ENCODE measurements around the gene WDR33. TPM values are rescaled to one million over a fixed set of nuclear protein-coding genes. Genes with fewer than 3 reads are reported as not detected.

WDR33 gene
- total RNA-seq, 2 donors from 2014 or later: 25.4 to 41.9 TPM

DNA sequence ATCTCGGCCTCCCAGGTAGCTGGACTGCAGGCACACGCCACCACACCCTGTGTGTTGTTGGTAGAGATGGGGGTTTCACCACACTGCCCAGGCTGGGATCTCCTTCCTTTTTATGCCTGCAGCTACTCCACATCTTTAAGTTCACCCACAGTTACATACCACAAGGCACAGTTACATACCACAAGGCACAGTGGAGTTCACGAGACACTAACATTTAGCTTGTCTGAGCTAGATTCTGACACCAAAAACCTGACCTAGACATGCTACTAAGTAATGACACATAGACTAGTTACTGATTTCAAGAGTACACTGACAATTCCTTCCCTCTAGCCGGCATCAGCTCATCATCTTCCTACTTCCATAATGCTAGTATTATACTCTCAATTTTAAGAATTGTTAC is 42.7 kb upstream of the WDR33 start:
- Histone ChIP-seq H3K27ac (no peak overlapping the region), H3K27me3 (replicated peaks; ENCODE audit: insufficient read depth) (no peaks in the 10 kb centered on the region), H3K36me3 (peaks cover 0 to 7% of the 10 kb centered on the region in 2 donors), H3K4me3 (no peak overlapping the region), H3K9me3 (no peaks in the 10 kb centered on the region), H3K4me1 (replicated peaks) (no peaks in the 10 kb centered on the region)
- intact Hi-C loops (cut with DNase I): no loop called here
- no peak for DNase-seq (ENCODE audit: low spot score)
- WGBS: 89% methylated on average over 4 of the region's 4 CpGs
- TF ChIP-seq POLR2AphosphoS5 (IDR thresholded peaks at IDR 0.05): no peak
- TF ChIP-seq POLR2A (IDR thresholded peaks at IDR 0.05): no peak
- TF ChIP-seq, protein P1, sequence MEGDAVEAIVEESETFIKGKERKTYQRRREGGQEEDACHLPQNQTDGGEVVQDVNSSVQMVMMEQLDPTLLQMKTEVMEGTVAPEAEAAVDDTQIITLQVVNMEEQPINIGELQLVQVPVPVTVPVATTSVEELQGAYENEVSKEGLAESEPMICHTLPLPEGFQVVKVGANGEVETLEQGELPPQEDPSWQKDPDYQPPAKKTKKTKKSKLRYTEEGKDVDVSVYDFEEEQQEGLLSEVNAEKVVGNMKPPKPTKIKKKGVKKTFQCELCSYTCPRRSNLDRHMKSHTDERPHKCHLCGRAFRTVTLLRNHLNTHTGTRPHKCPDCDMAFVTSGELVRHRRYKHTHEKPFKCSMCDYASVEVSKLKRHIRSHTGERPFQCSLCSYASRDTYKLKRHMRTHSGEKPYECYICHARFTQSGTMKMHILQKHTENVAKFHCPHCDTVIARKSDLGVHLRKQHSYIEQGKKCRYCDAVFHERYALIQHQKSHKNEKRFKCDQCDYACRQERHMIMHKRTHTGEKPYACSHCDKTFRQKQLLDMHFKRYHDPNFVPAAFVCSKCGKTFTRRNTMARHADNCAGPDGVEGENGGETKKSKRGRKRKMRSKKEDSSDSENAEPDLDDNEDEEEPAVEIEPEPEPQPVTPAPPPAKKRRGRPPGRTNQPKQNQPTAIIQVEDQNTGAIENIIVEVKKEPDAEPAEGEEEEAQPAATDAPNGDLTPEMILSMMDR (IDR thresholded peaks at IDR 0.05): no peak

DNA sequence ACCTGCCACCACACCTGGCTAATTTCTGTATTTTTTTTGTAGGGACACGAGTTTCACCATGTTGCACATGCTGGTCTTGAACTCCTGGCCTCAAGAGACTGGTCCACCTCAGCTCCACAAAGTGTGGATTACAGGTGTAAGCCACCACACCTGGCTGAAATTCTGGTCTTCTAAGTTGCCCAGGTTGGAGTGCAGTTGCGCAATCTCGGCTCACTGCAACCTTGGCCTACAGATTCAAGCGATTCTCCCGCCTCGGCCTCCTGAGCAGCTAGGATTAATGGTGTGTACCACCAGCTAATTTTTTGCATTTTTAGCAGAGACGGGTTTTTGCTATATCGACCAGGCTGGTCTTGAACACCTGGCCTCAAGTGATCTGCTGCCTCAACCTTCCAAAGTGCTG is 41.4 kb upstream of the WDR33 start:
- Histone ChIP-seq H3K4me3 (no peak overlapping the region), H3K27me3 (replicated peaks; ENCODE audit: insufficient read depth) (no peaks in the 10 kb centered on the region), H3K4me1 (replicated peaks) (no peaks in the 10 kb centered on the region), H3K9me3 (no peaks in the 10 kb centered on the region), H3K36me3 (peaks cover 0 to 7% of the 10 kb centered on the region in 2 donors), H3K27ac (no peak overlapping the region)
- intact Hi-C loops (cut with DNase I): no loop called here
- no peak for DNase-seq (ENCODE audit: low spot score)
- TF ChIP-seq, protein P1 (IDR thresholded peaks at IDR 0.05): no peak
- TF ChIP-seq POLR2AphosphoS5 (IDR thresholded peaks at IDR 0.05): no peak
- TF ChIP-seq POLR2A (IDR thresholded peaks at IDR 0.05): no peak
- WGBS: 97% methylated on average over 8 of the region's 8 CpGs

- no peaks in the 10 kb centered on the region for H3K9me3 ChIP-seq
- no peak for DNase-seq (ENCODE audit: low spot score)
- WGBS: 89% methylated on average over 7 of the region's 7 CpGs
- no peak for TF ChIP-seq POLR2AphosphoS5 (IDR thresholded peaks at IDR 0.05)
- TF ChIP-seq, protein P1 (IDR thresholded peaks at IDR 0.05): no peak
- TF ChIP-seq POLR2A (IDR thresholded peaks at IDR 0.05): no peak
- peaks cover 0 to 7% of the 10 kb centered on the region in 2 donors for H3K36me3 ChIP-seq
- no peaks in the 10 kb centered on the region for H3K27me3 ChIP-seq (replicated peaks; ENCODE audit: insufficient read depth)
- no peak overlapping the region for H3K27ac ChIP-seq
- H3K4me3 ChIP-seq: no peak overlapping the region
- H3K4me1 ChIP-seq (replicated peaks): no peaks in the 10 kb centered on the region
- intact Hi-C loops (cut with DNase I): no loop called here
Measured at GRCh38 chr2:127847931-127848330, 37.0 kb upstream of the WDR33 start.

- H3K9me3 ChIP-seq: no peaks in the 10 kb centered on the region
- no peaks in the 10 kb centered on the region for H3K36me3 ChIP-seq
- no peak overlapping the region for H3K4me3 ChIP-seq
- H3K27ac ChIP-seq: no peak overlapping the region
- DNase-seq (ENCODE audit: low spot score): no peak
- intact Hi-C loops (cut with DNase I): no loop called here
- TF ChIP-seq POLR2A (IDR thresholded peaks at IDR 0.05) (no peak), POLR2AphosphoS5 (IDR thresholded peaks at IDR 0.05) (no peak)
- TF ChIP-seq, protein P1 (IDR thresholded peaks at IDR 0.05): no peak
- WGBS: 79% methylated on average over 4 of the region's 4 CpGs
- H3K27me3 ChIP-seq (replicated peaks; ENCODE audit: insufficient read depth): no peaks in the 10 kb centered on the region
- H3K4me1 ChIP-seq (replicated peaks): no peaks in the 10 kb centered on the region
Measured at GRCh38 chr2:127844973-127845372, 34.0 kb upstream of the WDR33 start.

DNA sequence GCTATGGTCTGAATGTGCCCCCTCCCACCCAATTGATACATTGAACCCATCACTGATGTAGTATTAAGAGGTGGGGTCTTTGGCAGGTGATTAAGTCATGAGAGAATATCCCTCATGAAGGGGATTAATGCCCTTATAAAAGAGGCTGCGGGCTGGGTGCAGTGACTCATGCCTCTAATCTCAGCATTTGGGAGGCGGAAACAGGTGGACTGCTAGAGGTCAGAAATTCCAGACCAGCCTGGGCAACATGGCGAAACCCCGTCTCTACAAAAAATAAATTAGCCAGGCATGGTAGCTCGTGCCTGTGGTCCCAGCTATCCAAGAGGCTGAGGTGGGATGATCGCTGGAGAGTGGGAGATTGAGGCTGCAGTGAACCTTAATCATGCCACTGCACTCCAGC is 32.7 kb upstream of the WDR33 start:
- DNase-seq (ENCODE audit: low spot score): no peak
- no peaks in the 10 kb centered on the region for H3K27me3 ChIP-seq (replicated peaks; ENCODE audit: insufficient read depth)
- intact Hi-C loops (cut with DNase I): no loop called here
- H3K36me3 ChIP-seq: no peaks in the 10 kb centered on the region
- WGBS: 99% methylated on average over 6 of the region's 6 CpGs
- TF ChIP-seq, protein P1 (IDR thresholded peaks at IDR 0.05): no peak
- no peak for TF ChIP-seq POLR2A (IDR thresholded peaks at IDR 0.05)
- no peak for TF ChIP-seq POLR2AphosphoS5 (IDR thresholded peaks at IDR 0.05)
- H3K27ac ChIP-seq: no peak overlapping the region
- H3K4me1 ChIP-seq (replicated peaks): no peaks in the 10 kb centered on the region
- no peaks in the 10 kb centered on the region for H3K9me3 ChIP-seq
- no peak overlapping the region for H3K4me3 ChIP-seq
